Activated B cell treated with CpG ODN at 0.5 μM for 24 hours (primary cell): Measurements from ENCODE around the gene OR8D4. TPM values are rescaled to one million over a fixed set of nuclear protein-coding genes. Genes with fewer than 3 reads are reported as not detected.

Experiments
- ATAC-seq: fragments of 200-7000 bp; cut with Tn5 transposase; one replicate; pipeline ENCODE4 v1.10.0; 2021; ENCODE audit warnings: low read depth, mild to moderate bottlenecking, moderate library complexity
- CTCF ChIA-PET: fragments of 350-600 bp; sonication (Branson Sonifier 250); formaldehyde crosslinking; loops from one replicate; lab custom pipeline; 2021; ENCODE audit warnings: antibody characterized with exemption; lab: Charles Lee
- POLR2A ChIA-PET: fragments of 350-600 bp; sonication (Branson Sonifier 250); formaldehyde crosslinking; loops from one replicate; lab custom pipeline; 2021; ENCODE audit warnings: antibody characterized with exemption; lab: Charles Lee
- DNase-seq: peaks from one replicate; pipeline ENCODE4 v3.0.0; 2022
- H3K27ac Mint-ChIP-seq: one replicate; pipeline ENCODE4 v1.8.0; 2020; ENCODE audit warnings: mixed read lengths
- H3K27me3 Mint-ChIP-seq: one replicate; pipeline ENCODE4 v1.8.0; 2021; ENCODE audit warnings: mixed read lengths
- H3K36me3 Mint-ChIP-seq: one replicate; pipeline ENCODE4 v1.8.0; 2021; ENCODE audit warnings: low read depth, mixed read lengths
- H3K4me1 Mint-ChIP-seq: one replicate; pipeline ENCODE4 v1.8.0; 2021; ENCODE audit warnings: mixed read lengths
- H3K4me3 Mint-ChIP-seq: one replicate; pipeline ENCODE4 v1.8.0; 2020; ENCODE audit warnings: mild to moderate bottlenecking, mixed read lengths
- H3K9me3 Mint-ChIP-seq: one replicate; pipeline ENCODE4 v1.8.0; 2020; ENCODE audit warnings: mixed read lengths
- CTCF ChIP-seq: fragments of 200-600 bp; IDR thresholded peaks from one replicate; pipeline ENCODE4 v1.8.0; 2022; ENCODE audit warnings: antibody characterized with exemption, mild to moderate bottlenecking
- intact Hi-C: fragments of 100-400 bp; cut with micrococcal nuclease; formaldehyde crosslinking; loops from one replicate; pipeline ENCODE4 v1.15.1; 2024
- total RNA-seq: library from RNA; stranded (reverse); gene quantifications from 2 replicates; pipeline ENCODE4 v1.2.3, GENCODE V29; 2022

Gene OR8D4
- total RNA-seq, 1 donor from 2014 or later, result not detected

- TF ChIP-seq CTCF, result no peak
- Mint-ChIP-seq H3K9me3 (no peaks in the 10 kb centered on the region), H3K36me3 (no peaks in the 10 kb centered on the region), H3K27me3 (peaks cover 2% of the 10 kb centered on the region), H3K4me1 (no peaks in the 10 kb centered on the region), H3K27ac (no peak overlapping the region), H3K4me3 (no peak overlapping the region)
- POLR2A ChIA-PET, result no interaction called here
- DNase-seq, result no peak
- no peak for ATAC-seq
- intact Hi-C loops, result no loop called here
- CTCF ChIA-PET, result no interaction called here
Measured at GRCh38 chr11:123904932-123905331, 3.0 kb downstream of the OR8D4 start.

GRCh38 chr11:123905826-123906225, 3.9 kb downstream of the OR8D4 start:
- ChIA-PET CTCF (no interaction called here), POLR2A (no interaction called here)
- no peak for TF ChIP-seq CTCF
- Mint-ChIP-seq H3K27ac (no peak overlapping the region), H3K9me3 (no peaks in the 10 kb centered on the region), H3K4me3 (no peak overlapping the region), H3K27me3 (peaks cover under 1% of the 10 kb centered on the region), H3K36me3 (no peaks in the 10 kb centered on the region), H3K4me1 (no peaks in the 10 kb centered on the region)
- intact Hi-C loops, result no loop called here
- DNase-seq, result no peak
- ATAC-seq, result no peak

- H3K4me1 Mint-ChIP-seq, result no peaks in the 10 kb centered on the region
- H3K27ac Mint-ChIP-seq, result no peak overlapping the region
- ChIA-PET POLR2A (no interaction called here), CTCF (no interaction called here)
- H3K4me3 Mint-ChIP-seq, result no peak overlapping the region
- peaks cover 4% of the 10 kb centered on the region for H3K9me3 Mint-ChIP-seq
- no peaks in the 10 kb centered on the region for H3K36me3 Mint-ChIP-seq
- no peak for DNase-seq
- no peak for ATAC-seq
- TF ChIP-seq CTCF, result no peak
- no peaks in the 10 kb centered on the region for H3K27me3 Mint-ChIP-seq
- intact Hi-C loops, result no loop called here
Measured at GRCh38 chr11:123920943-123921342, 19.0 kb downstream of the OR8D4 start.

GRCh38 chr11:123924027-123924426, 22.1 kb downstream of the OR8D4 start:
- DNase-seq (no peak), ATAC-seq (no peak)
- no peak overlapping the region for H3K4me3 Mint-ChIP-seq
- H3K27ac Mint-ChIP-seq, result no peak overlapping the region
- no peaks in the 10 kb centered on the region for H3K4me1 Mint-ChIP-seq
- ChIA-PET POLR2A (no interaction called here), CTCF (no interaction called here)
- TF ChIP-seq CTCF, result no peak
- no peaks in the 10 kb centered on the region for H3K36me3 Mint-ChIP-seq
- H3K9me3 Mint-ChIP-seq, result peaks cover 4% of the 10 kb centered on the region
- intact Hi-C loops, result no loop called here
- H3K27me3 Mint-ChIP-seq, result no peaks in the 10 kb centered on the region

GRCh38 chr11:123939317-123939716, 37.4 kb downstream of the OR8D4 start, which contains the start of gene OR4D5:
Gene OR4D5, plus strand, starts transcription at chr11:123939617. Its CDS starts 0 bp downstream, at chr11:123939617.
- H3K4me3 Mint-ChIP-seq, result no peak within 1 kb of the TSS
- no peak for TF ChIP-seq CTCF
- ChIA-PET CTCF (no interaction called here), POLR2A (no interaction called here)
- no peak within 1 kb of the TSS for H3K27ac Mint-ChIP-seq
- intact Hi-C loops, result no loop called here
- DNase-seq (no peak), ATAC-seq (no peak)
- H3K27me3 Mint-ChIP-seq, result no peaks in the 10 kb centered on the region
- H3K9me3 Mint-ChIP-seq, result peaks cover 4% of the 10 kb centered on the region
- no peaks in the 10 kb centered on the region for H3K36me3 Mint-ChIP-seq
- no peaks in the 10 kb centered on the region for H3K4me1 Mint-ChIP-seq
